Lung (tissue), 12 donors: ENCODE results near the gene ZNF417. TPM values are rescaled to one million over a fixed set of nuclear protein-coding genes. Genes with fewer than 3 reads are reported as not detected.
A peak's percentile ranks its signal among the peaks of the same experiment; 100 is the strongest.

Experiments
- ATAC-seq: fragments of 200-7000 bp; cut with Tn5 transposase; one replicate; pipeline ENCODE4 v1.9.1; 2020; ENCODE audit warnings: moderate number of reproducible peaks; ENCODE audit not compliant: insufficient read depth, low FRiP score
- DNase-seq, 3 donors: peaks; one replicate each; pipeline ENCODE4 v3.0.0-alpha.2; 2013 to 2017
- H3K27ac ChIP-seq, 2 donors: one replicate each; pipeline ENCODE4 v1.5.1; 2013; ENCODE audit warnings: mild to moderate bottlenecking in 2 of 2, moderate library complexity in 2 of 2, control low read depth in 1 of 2, inconsistent platforms in 1 of 2, low read depth in 1 of 2, low read length in 1 of 2
- H3K27me3 ChIP-seq, 3 donors: one replicate each; pipeline ENCODE4 v1.5.1; 2013; ENCODE audit warnings: low read length in 2 of 3; ENCODE audit not compliant: control insufficient read depth in 3 of 3, insufficient read depth in 3 of 3
- H3K36me3 ChIP-seq, 4 donors: one replicate each; pipeline ENCODE4 v1.5.1; 2013; ENCODE audit warnings: low read length in 4 of 4, mild to moderate bottlenecking in 1 of 4, moderate library complexity in 1 of 4; ENCODE audit not compliant: control insufficient read depth in 4 of 4, insufficient read depth in 4 of 4
- H3K4me1 ChIP-seq, 5 donors: one replicate each; pipeline ENCODE4 v1.5.1; 2013; ENCODE audit warnings: low read length in 5 of 5, mild to moderate bottlenecking in 2 of 5, moderate library complexity in 1 of 5; ENCODE audit not compliant: control insufficient read depth in 5 of 5, insufficient read depth in 5 of 5
- H3K4me3 ChIP-seq: one replicate; pipeline ENCODE4 v1.5.1; 2013; ENCODE audit warnings: mild to moderate bottlenecking, control low read depth, moderate library complexity
- H3K9ac ChIP-seq, 2 donors: one replicate each; pipeline ENCODE4 v1.5.1; 2013; ENCODE audit warnings: low read length in 2 of 2, control low read depth in 1 of 2; ENCODE audit not compliant: insufficient read depth in 1 of 2
- H3K9me3 ChIP-seq, 4 donors: one replicate each; pipeline ENCODE4 v1.5.1; 2013; ENCODE audit warnings: low read length in 3 of 4, mild to moderate bottlenecking in 1 of 4, moderate library complexity in 1 of 4; ENCODE audit not compliant: control insufficient read depth in 4 of 4, insufficient read depth in 3 of 4
- CTCF ChIP-seq: IDR thresholded peaks from 2 replicates; pipeline ENCODE4 v1.5.1; 2012; ENCODE audit warnings: mild to moderate bottlenecking; ENCODE audit errors: control extremely low read depth, extremely low read depth
- WGBS, 2 donors: extraction: QIAGEN DNeasy Blood & Tissue Kit; methylation state at CpG; one replicate each; pipeline ENCODE4 v1.1.7; 2013; 5-methylcytosine and 5-hydroxymethylcytosine counted together
- polyA plus RNA-seq, 2 donors: library from polyadenylated mRNA; stranded (reverse); fragments of 200-250 nt; gene quantifications; one replicate each; pipeline ENCODE4 v1.2.1, GENCODE V29; 2013
- total RNA-seq, 2 donors: library from RNA; depleted of rRNA in 1 of 2; stranded (reverse); fragments of >200 nt in 1 of 2; gene quantifications; one replicate each; pipeline ENCODE4 v1.2.1, GENCODE V29; 2014 to 2021
- donor health status: control.
- donor health status: control.
- donor health status: Bipolar disorder and iron deficiency.
- donor health status: healthy.
- donor health status: DM: yes; HTN: yes; CAD: no.

The ZNF417 gene
- total and polyA plus RNA-seq, 4 donors: 3.3 to 39.0 (median 10.2) TPM

GRCh38 chr19:57947419-57948134, 31.2 kb upstream of the ZNF417 start, which contains the start of gene ZNF256:
ZNF256 (minus strand) TSS chr19:57947706; CDS start chr19:57947474, 232 bp downstream.
- Histone ChIP-seq H3K27me3 (no peaks in the 10 kb centered on the region), H3K4me1 (peaks cover 0 to 8% (median 5%) of the 10 kb centered on the region in 5 donors), H3K27ac (peak within 1 kb of the TSS; percentile 78 to 83), H3K36me3 (peaks cover 9 to 28% (median 16%) of the 10 kb centered on the region in 4 donors), H3K4me3 (peak within 1 kb of the TSS; percentile 90), H3K9me3 (peaks cover 0 to 54% (median 20%) of the 10 kb centered on the region in 4 donors), H3K9ac (peak within 1 kb of the TSS; percentile 68 to 70)
- peak; percentile 98 to 99 (median 98) for DNase-seq
- 5 to 8% methylated on average over 44 to 54 of the region's 54 CpGs for WGBS, 2 donors
- peak; percentile 45 for TF ChIP-seq CTCF
- ATAC-seq: peak; percentile 98

DNA sequence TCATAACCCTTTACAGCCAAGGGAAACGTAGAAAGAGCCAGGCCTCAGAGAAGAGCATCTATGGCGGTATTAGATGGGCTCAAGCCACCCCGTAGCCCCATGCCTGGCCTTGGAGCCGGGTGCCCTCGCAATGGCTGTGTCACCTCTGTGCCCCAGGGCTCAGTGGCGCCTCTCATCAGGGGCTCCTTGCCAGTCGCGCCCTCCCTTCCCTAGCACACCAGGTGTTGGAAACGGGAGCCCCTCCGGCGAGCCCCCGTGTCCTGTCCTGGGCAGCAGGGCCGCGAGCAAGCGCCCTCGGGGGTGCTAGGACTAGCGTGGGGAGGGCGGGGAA, 30.7 kb upstream of the ZNF417 start:
- WGBS, 2 donors: 0 to 2% methylated on average over 18 of the region's 18 CpGs
- peak overlapping the region; percentile 90 for H3K4me3 ChIP-seq
- no peaks in the 10 kb centered on the region for H3K27me3 ChIP-seq
- no peak for DNase-seq
- TF ChIP-seq CTCF: no peak
- H3K36me3 ChIP-seq: peaks cover 14 to 33% (median 21%) of the 10 kb centered on the region in 4 donors
- peak overlapping the region; percentile 68 to 70 for H3K9ac ChIP-seq
- H3K4me1 ChIP-seq: peaks cover 0 to 8% (median 5%) of the 10 kb centered on the region in 5 donors
- peaks cover 0 to 57% (median 23%) of the 10 kb centered on the region in 4 donors for H3K9me3 ChIP-seq
- peak overlapping the region; percentile 78 to 83 for H3K27ac ChIP-seq
- ATAC-seq: no peak

- H3K9ac ChIP-seq: no peak overlapping the region
- H3K27me3 ChIP-seq: no peaks in the 10 kb centered on the region
- 41 to 59% methylated on average over 2 of the region's 2 CpGs for WGBS, 2 donors
- peaks cover 0 to 8% (median 5%) of the 10 kb centered on the region in 5 donors for H3K4me1 ChIP-seq
- H3K4me3 ChIP-seq: peak overlapping the region; percentile 90
- peaks cover 0 to 61% (median 26%) of the 10 kb centered on the region in 4 donors for H3K9me3 ChIP-seq
- no peak overlapping the region for H3K27ac ChIP-seq
- H3K36me3 ChIP-seq: peaks cover 21 to 41% (median 29%) of the 10 kb centered on the region in 4 donors
- TF ChIP-seq CTCF: no peak
- ATAC-seq (no peak), DNase-seq (no peak)
These were observed 29.9 kb upstream of the ZNF417 start for GRCh38 chr19:57946316-57946715.
